ENCODE measurements around the gene RNF212B.

Gene RNF212B

DNA sequence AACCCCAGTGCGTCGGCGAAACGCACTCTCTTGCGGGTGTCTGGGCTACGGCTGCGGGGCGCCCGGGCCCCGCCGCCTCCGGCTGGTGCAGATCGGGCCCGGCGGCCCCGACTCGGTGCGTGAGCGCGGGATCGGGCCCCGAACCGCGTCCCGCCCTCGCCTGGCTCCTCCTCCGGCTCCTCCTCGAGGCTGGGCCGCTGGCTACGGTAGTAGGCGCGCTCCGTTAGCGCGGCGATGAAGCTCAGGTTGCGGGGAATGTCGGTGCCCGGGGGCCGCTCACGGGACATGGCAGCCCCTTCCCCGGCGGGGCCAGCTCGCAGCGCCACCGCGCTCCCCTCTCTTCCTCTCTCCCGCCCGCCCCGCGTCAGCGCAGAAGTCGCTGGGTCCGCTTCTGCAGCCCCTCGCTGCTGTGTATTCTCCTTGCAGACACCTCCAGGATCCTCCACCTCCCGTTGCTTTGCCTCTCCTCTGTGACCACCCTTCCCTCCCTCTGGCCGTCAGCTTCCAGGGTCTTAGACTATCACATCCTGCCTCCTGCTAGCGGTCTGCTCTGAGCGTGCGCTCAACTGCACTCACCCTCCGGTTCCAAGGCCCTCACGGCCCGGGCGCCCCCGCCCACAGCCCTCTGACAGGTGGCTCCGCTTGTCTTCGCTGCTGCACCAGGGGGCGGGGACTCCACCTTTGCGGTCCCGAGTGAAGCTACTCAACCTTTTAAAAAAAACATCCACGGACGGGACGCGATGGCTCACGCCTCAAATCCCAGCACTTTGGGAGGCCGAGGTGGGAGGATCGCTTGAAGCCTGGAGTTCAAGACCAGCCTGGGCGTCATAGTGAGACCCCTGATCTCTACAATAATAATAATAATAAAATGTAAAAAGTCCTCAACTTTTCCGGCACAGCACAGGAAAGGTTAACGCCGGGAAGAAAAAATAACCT, 64.8 kb downstream of the RNF212B start, which contains the start of gene PPP1R3E:
TSS of gene PPP1R3E (minus strand) at position 570 of the 936 bp plus-strand sequence. CDS start at position 287, 283 bp downstream.
- DNase-seq (ENCODE audit: low read depth, low spot score), result no peak
- peak within 1 kb of the TSS; percentile 68 for H3K4me3 ChIP-seq (ENCODE audit: low read depth, low read length)
- ChIA-PET POLR2A (interaction anchor here (2.3 to 2.7 kb wide), 2 partner anchors 17 to 19 kb away, joined by 9 to 34 read pairs; partner anchors contain the start of genes HOMEZ and PABPN1), CTCF (interaction anchor here (0.8 to 20.5 kb wide), 10 partner anchors 9 to 226 kb away, joined by 3 to 300 read pairs (median 6); partner anchors contain the start of gene HOMEZ)
- TF ChIP-seq, protein P1, sequence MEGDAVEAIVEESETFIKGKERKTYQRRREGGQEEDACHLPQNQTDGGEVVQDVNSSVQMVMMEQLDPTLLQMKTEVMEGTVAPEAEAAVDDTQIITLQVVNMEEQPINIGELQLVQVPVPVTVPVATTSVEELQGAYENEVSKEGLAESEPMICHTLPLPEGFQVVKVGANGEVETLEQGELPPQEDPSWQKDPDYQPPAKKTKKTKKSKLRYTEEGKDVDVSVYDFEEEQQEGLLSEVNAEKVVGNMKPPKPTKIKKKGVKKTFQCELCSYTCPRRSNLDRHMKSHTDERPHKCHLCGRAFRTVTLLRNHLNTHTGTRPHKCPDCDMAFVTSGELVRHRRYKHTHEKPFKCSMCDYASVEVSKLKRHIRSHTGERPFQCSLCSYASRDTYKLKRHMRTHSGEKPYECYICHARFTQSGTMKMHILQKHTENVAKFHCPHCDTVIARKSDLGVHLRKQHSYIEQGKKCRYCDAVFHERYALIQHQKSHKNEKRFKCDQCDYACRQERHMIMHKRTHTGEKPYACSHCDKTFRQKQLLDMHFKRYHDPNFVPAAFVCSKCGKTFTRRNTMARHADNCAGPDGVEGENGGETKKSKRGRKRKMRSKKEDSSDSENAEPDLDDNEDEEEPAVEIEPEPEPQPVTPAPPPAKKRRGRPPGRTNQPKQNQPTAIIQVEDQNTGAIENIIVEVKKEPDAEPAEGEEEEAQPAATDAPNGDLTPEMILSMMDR (IDR thresholded peaks at IDR 0.05; ENCODE audit: insufficient read depth, low read length, missing control alignments), result no peak

DNA sequence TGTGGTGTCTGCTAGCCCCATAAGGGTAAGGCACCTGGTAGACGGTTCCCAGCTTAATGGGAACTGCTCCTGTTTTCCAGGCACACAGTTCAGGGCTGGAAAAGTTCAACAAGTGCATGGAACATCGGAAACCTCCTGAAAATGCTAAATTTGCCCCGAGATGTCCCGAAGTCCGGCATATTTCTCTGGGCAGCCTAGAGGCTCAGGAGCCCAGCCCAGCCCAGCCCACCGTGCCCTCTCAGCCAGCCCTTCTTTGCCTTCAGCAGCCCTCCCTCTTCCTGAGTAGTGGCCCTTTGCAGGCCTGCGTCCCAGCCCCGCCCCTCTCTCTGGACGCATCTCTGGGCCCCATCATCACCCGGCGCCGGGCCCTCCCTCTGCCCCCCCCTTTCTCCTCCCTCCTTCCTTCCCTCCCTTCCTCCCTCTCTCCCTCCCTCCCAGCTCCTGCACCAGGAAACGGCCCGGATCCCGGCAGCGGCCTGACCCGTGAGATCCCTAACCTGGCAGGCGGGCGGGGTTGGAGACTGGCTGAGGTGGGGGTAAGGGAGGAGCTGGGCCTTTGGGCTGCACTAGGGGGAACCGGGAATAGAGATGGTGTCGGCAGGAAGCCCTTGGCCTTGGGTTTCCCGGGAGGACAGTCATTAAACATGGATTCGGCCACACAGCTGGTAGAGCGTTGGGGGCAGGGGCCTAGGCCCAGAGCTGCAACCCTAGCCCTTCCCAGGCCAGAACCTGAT, 68.8 kb downstream of the RNF212B start, which contains the start of gene BCL2L2:
TSS of gene BCL2L2 (plus strand) at position 422 of the 734 bp plus-strand sequence. CDS start 935 bp downstream, outside the sequence.
- CTCF ChIA-PET, result interaction anchor here (0.7 to 20.5 kb wide), 9 partner anchors 11 to 119 kb away, joined by 3 to 300 read pairs (median 3); partner anchors contain the start of genes HOMEZ and PABPN1
- POLR2A ChIA-PET, result interaction anchor here (1.3 to 3.9 kb wide), 4 partner anchors 9 to 21 kb away, joined by 3 to 30 read pairs (median 4); partner anchors contain the start of genes HOMEZ and PABPN1
- TF ChIP-seq, protein P1 (IDR thresholded peaks at IDR 0.05; ENCODE audit: insufficient read depth, low read length, missing control alignments), result no peak
- H3K4me3 ChIP-seq (ENCODE audit: low read depth, low read length), result peak within 1 kb of the TSS; percentile 91
- no peak for DNase-seq (ENCODE audit: low read depth, low spot score)

DNA sequence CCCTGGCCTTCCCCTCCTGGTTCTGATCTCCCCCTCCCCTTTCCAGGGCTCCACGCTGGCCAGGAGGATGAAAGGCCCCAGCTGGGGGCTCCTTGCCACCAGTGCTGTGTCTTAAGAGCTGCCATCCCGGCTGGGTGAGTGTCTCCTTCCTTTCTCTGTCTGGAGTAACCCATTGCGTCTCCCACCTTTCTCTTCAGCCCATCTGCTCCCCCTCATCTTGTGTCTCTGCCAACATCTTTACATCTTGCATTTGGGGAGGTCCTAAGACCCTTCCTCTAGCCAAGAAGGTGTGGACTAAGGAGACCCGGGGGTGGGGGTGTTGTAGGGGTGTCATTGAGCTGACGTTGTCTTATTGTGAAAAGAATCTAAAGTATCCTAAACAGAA, 69.4 kb downstream of the RNF212B start:
- ChIA-PET POLR2A (interaction anchor here (1.3 to 3.9 kb wide), 4 partner anchors 8 to 21 kb away, joined by 3 to 30 read pairs (median 4); partner anchors contain the start of genes HOMEZ and PABPN1), CTCF (interaction anchor here (0.7 to 20.5 kb wide), 6 partner anchors 10 to 73 kb away, joined by 3 to 300 read pairs (median 4); partner anchors contain the start of genes HOMEZ and PABPN1)
- TF ChIP-seq, protein P1 (IDR thresholded peaks at IDR 0.05; ENCODE audit: insufficient read depth, low read length, missing control alignments), result no peak
- no peak for DNase-seq (ENCODE audit: low read depth, low spot score)
- peak overlapping the region; percentile 91 for H3K4me3 ChIP-seq (ENCODE audit: low read depth, low read length)

DNA sequence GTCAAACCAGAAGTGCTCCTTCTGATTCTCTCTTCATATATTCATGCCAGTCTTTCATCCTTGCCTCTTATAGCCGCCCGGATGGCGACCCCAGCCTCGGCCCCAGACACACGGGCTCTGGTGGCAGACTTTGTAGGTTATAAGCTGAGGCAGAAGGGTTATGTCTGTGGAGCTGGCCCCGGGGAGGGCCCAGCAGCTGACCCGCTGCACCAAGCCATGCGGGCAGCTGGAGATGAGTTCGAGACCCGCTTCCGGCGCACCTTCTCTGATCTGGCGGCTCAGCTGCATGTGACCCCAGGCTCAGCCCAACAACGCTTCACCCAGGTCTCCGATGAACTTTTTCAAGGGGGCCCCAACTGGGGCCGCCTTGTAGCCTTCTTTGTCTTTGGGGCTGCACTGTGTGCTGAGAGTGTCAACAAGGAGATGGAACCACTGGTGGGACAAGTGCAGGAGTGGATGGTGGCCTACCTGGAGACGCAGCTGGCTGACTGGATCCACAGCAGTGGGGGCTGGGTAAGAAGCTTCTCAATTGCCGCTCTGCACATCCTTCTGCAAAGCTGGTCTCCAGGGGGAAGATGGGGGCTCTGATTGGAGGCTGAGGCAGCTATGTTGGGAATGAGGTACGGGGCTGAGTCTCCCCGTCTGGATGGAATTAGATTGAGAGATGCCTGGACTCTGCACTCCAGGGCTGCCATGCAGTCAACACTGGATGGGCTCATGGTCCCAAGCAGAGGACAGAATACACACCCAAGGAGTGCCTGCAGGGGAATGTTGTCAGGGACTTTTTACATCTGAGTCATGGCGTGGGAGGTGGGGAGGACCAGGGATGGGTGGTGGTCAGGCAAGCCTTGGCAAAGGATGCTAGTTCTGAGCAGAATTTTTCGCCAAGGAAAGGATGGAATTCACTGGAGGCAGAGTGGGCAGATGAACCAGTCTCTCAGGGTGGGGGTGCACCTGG, 70.2 kb downstream of the RNF212B start:
- ChIA-PET POLR2A (interaction anchor here (0.6 to 3.9 kb wide), 4 partner anchors 8 to 1907 kb away, joined by 3 to 30 read pairs (median 4); partner anchors contain the start of gene PABPN1), CTCF (interaction anchor here (0.7 to 20.5 kb wide), 5 partner anchors 10 to 19 kb away, joined by 3 to 300 read pairs (median 4); partner anchors contain the start of genes HOMEZ and PABPN1)
- H3K4me3 ChIP-seq (ENCODE audit: low read depth, low read length), result peak overlapping the region; percentile 91
- TF ChIP-seq, protein P1 (IDR thresholded peaks at IDR 0.05; ENCODE audit: insufficient read depth, low read length, missing control alignments), result no peak
- DNase-seq (ENCODE audit: low read depth, low spot score), result no peak
